GM21576 (cell line): ENCODE measurements around the gene SLC25A6.
A peak's percentile ranks its signal among the peaks of the same experiment; 100 is the strongest.
"Not testable (repeated sequence)": the region's sequence is repeated elsewhere in the genome, so short reads cannot be mapped to it uniquely, and the experiment has no call there.

ENCODE experiments used
- ATAC-seq: cut with Tn5 transposase; IDR thresholded peaks from one replicate; pipeline ENCODE4 v1.9.1; 2021; ENCODE audit warnings: mild to moderate bottlenecking, moderate library complexity; ENCODE audit not compliant: unreplicated experiment

SLC25A6 gene

GRCh38 chrX:1416327-1416784 is 24.4 kb upstream of the SLC25A6 start:
- ATAC-seq, result no peak

DNA sequence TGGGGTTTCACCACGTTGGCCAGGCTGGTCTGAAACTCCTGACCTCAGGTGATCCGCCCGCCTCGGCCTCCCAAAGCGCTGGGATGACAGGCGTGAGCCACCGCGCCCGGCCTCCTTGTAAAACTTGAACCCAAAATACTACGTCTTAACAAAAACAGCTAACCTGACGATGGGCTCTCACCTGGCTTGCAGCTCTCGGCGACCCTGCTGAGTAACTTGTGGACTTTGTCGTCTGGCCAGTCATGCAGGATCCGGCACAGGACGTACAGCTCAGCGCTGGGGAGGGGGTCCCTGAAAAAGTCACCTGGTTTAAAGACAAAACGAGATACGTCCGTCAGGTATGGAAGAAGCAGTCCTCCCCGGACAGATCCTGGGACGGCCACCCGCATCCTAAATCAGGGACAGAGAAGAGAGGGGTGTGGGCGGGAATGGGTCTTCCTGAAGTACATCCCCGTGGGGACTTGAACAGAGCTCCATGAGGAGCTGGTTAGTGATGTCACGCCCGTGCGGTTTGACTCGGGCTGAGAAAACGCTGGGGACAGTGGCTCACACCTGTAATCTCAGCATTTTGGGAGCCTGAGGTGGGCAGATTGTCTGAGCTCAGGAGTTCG is 20.7 kb upstream of the SLC25A6 start:
- no peak for ATAC-seq

DNA sequence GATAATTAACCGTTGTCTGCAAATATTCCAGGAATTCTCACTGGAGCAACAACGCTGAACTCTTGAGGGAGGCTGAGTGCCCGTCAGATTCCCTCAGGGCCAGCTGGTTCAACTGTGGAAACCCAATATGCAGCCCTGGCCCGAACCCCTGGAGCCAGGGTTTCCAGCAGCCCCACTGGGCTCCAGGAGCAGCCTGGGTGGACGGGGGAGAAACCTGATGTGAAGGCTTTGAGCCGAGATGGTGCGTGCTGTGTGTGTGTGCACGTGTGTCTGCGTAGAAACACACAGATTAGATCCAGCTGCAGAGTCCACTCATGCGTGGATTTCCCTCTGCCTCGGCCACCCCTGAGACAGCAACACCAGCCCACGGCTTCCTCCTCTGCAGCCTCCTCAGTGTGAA is 19.4 kb upstream of the SLC25A6 start:
- ATAC-seq, result no peak

DNA sequence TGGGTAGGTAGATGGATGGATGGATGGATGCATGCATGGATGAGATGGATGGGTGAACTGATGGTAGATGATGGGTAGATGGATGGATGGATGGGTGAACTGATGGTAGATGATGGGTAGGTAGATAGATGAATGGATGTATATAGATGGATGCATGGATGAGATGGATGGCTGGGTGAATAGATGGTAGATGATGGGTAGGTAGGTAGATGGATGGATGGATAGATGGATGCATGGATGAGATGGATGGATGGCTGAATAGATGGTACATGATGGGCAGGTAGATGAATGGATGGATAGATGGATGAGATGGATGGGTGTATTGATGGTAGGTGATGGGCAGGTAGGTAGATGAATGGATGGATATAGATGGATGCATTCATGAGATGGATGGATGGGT is 15.1 kb upstream of the SLC25A6 start:
- no peak for ATAC-seq

- not testable (repeated sequence) for ATAC-seq
Measured at GRCh38 chrX:1405769-1406168, 13.9 kb upstream of the SLC25A6 start.

GRCh38 chrX:1403867-1404266 is 12.0 kb upstream of the SLC25A6 start:
- not testable (repeated sequence) for ATAC-seq

- no peak for ATAC-seq
Measured at GRCh38 chrX:1403228-1403627, 11.3 kb upstream of the SLC25A6 start.

DNA sequence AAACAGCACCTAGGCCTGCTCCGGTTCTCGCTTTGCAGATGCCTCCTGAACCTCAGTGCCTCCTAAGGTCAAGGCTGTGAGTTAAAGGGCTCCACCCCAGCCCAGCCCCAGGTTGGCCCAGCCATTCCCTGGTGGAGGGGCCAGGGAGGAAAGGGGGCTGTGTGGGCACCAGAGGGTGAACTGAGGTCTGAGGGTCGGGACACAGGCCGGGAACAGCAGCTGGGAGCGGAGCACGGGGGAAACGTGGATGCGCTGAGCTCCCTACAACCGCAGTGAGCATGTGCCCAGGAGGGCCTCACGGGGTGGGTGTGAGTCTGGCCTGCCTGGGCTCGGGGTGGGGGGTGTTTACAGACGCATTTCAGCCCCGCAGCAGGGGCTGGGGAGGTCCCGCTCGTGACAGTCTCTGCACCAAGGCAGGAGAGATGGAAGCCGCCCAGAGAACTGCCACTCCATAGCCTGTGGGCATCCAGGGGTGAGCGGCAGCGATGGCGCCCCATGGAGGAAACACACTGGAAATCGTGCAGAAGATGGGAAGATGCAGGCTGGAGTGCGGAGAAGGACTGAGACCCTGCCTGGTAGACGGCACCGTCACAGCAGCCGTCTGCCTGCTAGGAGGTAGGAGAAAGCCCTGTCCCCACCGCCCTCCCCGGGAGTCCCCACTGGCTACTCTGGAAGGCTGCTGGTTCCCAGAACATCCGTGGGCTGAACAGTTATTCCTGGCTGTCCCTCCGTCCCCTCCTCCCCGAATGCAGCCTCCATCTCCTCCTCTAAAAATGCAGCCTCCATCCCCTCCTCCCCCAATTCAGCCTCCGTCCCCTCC is 9.9 kb upstream of the SLC25A6 start:
- no peak for ATAC-seq

- ATAC-seq, result no peak
Measured at GRCh38 chrX:1400742-1401471, 9.0 kb upstream of the SLC25A6 start.

- no peak for ATAC-seq
Measured at GRCh38 chrX:1400049-1400448, 8.1 kb upstream of the SLC25A6 start.

DNA sequence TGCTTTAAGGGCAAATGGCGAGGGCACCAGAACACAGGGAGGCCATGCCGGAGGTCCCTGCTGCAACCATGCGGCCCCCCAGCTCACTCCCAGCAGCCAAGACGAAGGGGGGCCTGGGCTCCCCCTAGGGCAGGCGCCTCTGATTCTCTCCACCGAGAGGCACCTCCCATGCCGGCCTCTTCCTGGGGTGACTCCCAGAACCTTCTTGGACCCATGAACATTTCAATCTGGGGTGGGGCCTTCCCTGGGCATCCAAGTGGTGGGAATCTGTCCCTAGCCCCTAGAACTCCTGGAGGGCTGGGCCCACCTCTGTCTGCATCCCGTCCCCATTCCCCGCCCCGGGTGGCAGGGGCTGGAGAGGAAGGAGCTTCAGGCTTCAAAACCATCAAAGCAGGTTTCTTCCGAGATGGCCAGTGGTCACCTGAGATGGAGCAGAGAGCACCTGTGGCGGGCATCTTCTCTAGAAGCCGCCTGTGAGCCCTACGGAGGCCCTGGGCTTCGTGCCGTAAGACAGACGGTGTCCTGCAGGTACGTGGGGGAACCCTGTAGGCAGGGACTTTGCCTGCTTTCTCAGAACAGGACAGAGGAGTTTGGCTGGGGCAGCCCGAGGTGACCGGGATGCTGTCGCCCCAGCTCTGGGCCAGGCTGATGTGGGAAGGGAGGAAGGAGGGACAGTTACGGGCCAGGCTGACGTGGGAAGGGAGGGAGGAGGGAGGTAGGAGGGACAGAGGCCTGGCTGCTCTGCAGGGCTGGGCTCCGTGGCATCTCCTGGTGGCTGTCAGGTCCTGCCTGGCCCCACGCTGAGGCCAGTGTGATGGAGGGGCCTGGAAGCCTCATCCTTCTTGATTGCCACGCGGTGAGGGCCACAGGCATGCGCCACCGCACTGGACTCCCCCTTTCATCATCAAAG is 6.8 kb upstream of the SLC25A6 start:
- no peak for ATAC-seq

- no peak for ATAC-seq
Measured at GRCh38 chrX:1397441-1398270, 5.7 kb upstream of the SLC25A6 start.

- no peak for ATAC-seq
Measured at GRCh38 chrX:1397001-1397400, 5.1 kb upstream of the SLC25A6 start.

DNA sequence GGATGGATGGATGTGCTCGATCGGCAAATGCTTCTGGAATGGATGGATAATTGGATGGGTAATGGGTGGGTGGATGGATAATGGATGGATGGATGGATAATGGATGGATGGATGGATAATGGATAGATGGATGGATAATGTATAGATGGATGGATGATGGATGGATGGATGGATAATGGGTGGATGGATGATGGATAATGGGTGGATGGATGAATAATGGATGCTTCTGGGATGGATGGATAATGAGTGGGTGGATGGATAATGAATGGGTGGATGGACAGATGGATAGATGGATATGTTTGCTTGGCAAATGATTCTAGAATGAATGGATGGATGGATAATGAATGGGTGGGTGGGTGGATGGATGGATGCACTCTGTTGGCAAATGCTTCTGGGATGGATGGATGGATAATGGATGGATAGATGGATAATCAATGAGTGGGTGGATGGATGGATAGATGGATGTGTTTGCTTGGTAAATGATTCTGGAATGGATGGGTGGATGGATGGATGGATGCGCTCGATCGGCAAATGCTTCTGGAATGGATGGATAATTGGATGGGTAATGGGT is 3.8 kb upstream of the SLC25A6 start:
- no peak for ATAC-seq

DNA sequence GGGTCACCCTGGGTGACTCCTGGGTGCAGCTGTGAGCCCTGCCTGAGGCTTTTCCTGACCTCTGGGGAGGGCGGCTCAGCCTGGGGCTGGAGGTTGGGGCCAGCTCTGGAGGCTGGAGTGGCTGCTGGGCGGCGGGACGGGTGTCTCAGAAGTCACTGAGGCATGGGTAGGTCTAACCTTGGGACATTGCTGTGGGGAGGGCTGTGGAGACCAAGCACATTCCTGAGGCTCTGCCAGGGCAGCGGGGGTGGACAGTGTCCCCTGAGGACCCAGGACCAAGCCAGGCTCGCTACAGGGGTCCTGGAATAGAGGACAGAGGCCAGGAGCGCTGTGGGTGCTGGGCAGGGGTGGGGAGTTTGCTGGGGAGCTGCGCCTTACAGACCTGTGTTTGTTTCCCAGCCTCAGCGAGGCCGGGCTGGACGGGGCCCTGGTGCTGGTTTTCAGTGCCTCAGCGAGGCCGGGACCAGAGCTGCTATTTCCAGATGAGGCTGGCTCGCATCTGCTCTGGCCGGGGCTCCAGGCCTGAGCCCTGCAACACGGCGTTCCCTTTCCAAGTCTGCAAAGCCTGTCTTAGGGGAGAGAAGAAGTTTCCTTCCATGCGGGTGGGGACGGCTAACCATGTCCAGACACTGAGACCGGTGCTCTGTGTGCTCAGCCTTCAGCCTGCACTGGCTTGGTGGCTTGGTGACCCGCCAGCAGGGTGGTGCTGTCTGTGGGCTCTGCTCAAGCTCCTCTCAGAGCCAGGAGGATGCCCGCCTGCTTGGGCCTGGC is 3.0 kb upstream of the SLC25A6 start:
- ATAC-seq, result no peak

- no peak for ATAC-seq
Measured at GRCh38 chrX:1393871-1394615, 2.1 kb upstream of the SLC25A6 start.

- peak; percentile 15 for ATAC-seq
Measured at GRCh38 chrX:1392376-1393068, 609 bp upstream of the SLC25A6 start.

DNA sequence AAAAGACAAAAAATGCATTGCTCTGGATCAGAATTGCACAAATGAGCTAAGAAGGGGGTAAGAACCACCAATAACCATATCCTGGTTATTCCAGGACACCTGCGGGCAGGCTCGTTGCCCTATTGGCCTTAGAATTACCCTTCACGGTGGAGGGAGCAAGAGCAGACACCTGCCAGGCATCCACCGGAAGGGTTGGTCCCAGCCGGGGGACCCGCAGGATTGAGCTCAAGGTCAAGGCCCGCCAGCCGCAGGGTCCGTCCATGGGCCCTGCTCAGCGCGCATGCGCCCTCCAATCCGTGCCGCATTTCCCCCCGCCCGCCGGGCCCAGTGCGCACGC is 575 bp downstream of the SLC25A6 start:
- ATAC-seq, result no peak
